Neural progenitor cell (in vitro differentiated cells): ENCODE measurements around the gene PAQR6. TPM values are rescaled to one million over a fixed set of nuclear protein-coding genes. Genes with fewer than 3 reads are reported as not detected.

Experiments
- DNase-seq: peaks from one replicate; pipeline ENCODE4 v3.0.0-alpha.2; 2016; ENCODE audit warnings: low spot score
- H2AFZ ChIP-seq: fragments of 200-600 bp; sonication (generic); replicated peaks from 2 replicates; pipeline ENCODE4 v1.6.1; 2016; ENCODE audit warnings: antibody characterized with exemption
- H3F3A ChIP-seq: fragments of 200-600 bp; sonication (generic); 2 replicates; pipeline ENCODE4 v1.6.1; 2016; ENCODE audit warnings: antibody characterized with exemption, low read depth
- H3K27ac ChIP-seq: fragments of 200-600 bp; sonication (generic); 2 replicates; pipeline ENCODE4 v1.5.1; 2016; ENCODE audit warnings: mild to moderate bottlenecking
- H3K27me3 ChIP-seq: fragments of 200-600 bp; sonication (generic); 2 replicates; pipeline ENCODE4 v1.6.1; 2016; ENCODE audit warnings: mild to moderate bottlenecking, moderate library complexity
- H3K36me3 ChIP-seq: fragments of 200-600 bp; sonication (generic); 2 replicates; pipeline ENCODE4 v1.5.1; 2016
- H3K4me1 ChIP-seq: fragments of 200-600 bp; sonication (generic); 2 replicates; pipeline ENCODE4 v1.6.1; 2016; ENCODE audit warnings: mixed run types
- H3K4me2 ChIP-seq: fragments of 200-600 bp; sonication (generic); 2 replicates; pipeline ENCODE4 v1.6.1; 2016
- H3K4me3 ChIP-seq: fragments of 200-600 bp; sonication (generic); 2 replicates; pipeline ENCODE4 v1.5.1; 2016
- H3K79me2 ChIP-seq: fragments of 200-600 bp; sonication (generic); 2 replicates; pipeline ENCODE4 v1.6.1; 2016; ENCODE audit warnings: low read depth
- H3K9ac ChIP-seq: fragments of 200-600 bp; sonication (generic); 2 replicates; pipeline ENCODE4 v1.6.1; 2016
- H3K9me3 ChIP-seq: fragments of 200-600 bp; sonication (generic); 2 replicates; pipeline ENCODE4 v1.5.1; 2016; ENCODE audit warnings: low read depth
- H4K20me1 ChIP-seq: fragments of 200-600 bp; sonication (generic); 2 replicates; pipeline ENCODE4 v1.6.1; 2016; ENCODE audit warnings: low read depth
- H3K27ac Mint-ChIP-seq: 3 replicates; pipeline ENCODE4 v1.8.0; 2021; ENCODE audit warnings: mixed read lengths
- H3K27me3 Mint-ChIP-seq: 2 replicates; pipeline ENCODE4 v1.8.0; 2022; ENCODE audit warnings: low read depth, mild to moderate bottlenecking, inconsistent platforms, moderate library complexity, mixed read lengths; ENCODE audit not compliant: insufficient read depth
- H3K36me3 Mint-ChIP-seq: 3 replicates; pipeline ENCODE4 v1.8.0; 2021; ENCODE audit warnings: mixed read lengths
- H3K4me1 Mint-ChIP-seq: 3 replicates; pipeline ENCODE4 v1.8.0; 2021; ENCODE audit warnings: mixed read lengths
- H3K4me3 Mint-ChIP-seq: 3 replicates; pipeline ENCODE4 v1.8.0; 2021; ENCODE audit warnings: mild to moderate bottlenecking, moderate library complexity, mixed read lengths
- H3K9me3 Mint-ChIP-seq: 3 replicates; pipeline ENCODE4 v1.8.0; 2020; ENCODE audit warnings: mixed read lengths
- EZH2 ChIP-seq: fragments of 200-600 bp; sonication (generic); IDR thresholded peaks from 2 replicates; pipeline ENCODE4 v1.6.1; 2017; ENCODE audit warnings: antibody characterized with exemption, mild to moderate bottlenecking, moderate library complexity
- EZH2phosphoT487 ChIP-seq: fragments of 200-600 bp; sonication (generic); IDR thresholded peaks from 2 replicates; pipeline ENCODE4 v1.6.1; 2017; ENCODE audit warnings: antibody characterized with exemption
- total RNA-seq: library from RNA; depleted of rRNA; stranded (reverse); fragments of >200 nt; gene quantifications from 2 replicates; pipeline ENCODE4 v1.2.3, GENCODE V29; 2015; ENCODE audit warnings: low replicate concordance
- TF ChIP-seq, protein P1 (sequence below): fragments of 200-600 bp; sonication (generic); IDR thresholded peaks from 2 replicates; pipeline ENCODE4 v1.5.1; 2017; ENCODE audit warnings: antibody characterized with exemption, mild to moderate bottlenecking

The PAQR6 gene
- total RNA-seq, 1 donor from 2014 or later = 5.0 TPM

DNA sequence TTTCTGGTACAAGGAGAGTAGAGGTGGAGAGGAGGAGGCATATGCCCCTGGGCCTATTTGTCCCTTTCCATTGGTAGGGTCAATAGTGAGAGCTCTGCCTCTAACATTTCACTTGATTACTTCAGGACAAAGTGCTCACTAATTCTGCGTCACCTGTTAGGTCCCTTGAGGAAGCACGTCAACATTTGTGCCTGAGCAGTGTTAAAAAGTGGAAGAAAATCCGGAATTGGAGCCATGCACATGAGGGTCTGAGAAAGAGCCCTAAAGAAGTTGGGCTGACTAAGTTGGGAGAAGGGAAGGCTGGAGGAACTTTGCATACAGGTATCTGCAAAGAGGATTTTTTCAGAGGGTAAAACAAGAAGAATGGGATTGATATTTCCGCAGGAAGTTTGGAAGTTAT lies 52.0 kb downstream of the PAQR6 start:
- Mint-ChIP-seq H3K27me3 (peaks cover 2% of the 10 kb centered on the region), H3K9me3 (no peaks in the 10 kb centered on the region), H3K4me1 (peaks cover 17% of the 10 kb centered on the region), H3K27ac (no peak overlapping the region), H3K4me3 (peak overlapping the region; percentile 98), H3K36me3 (peaks cover 13% of the 10 kb centered on the region)
- Histone ChIP-seq H3K36me3 (no peaks in the 10 kb centered on the region), H3K79me2 (peaks cover 47% of the 10 kb centered on the region), H4K20me1 (peaks cover 6% of the 10 kb centered on the region), H2AFZ (no peak overlapping the region), H3F3A (no peaks in the 10 kb centered on the region), H3K4me2 (no peak overlapping the region), H3K4me3 (no peak overlapping the region), H3K9ac (no peak overlapping the region), H3K27ac (no peak overlapping the region), H3K9me3 (no peaks in the 10 kb centered on the region), H3K4me1 (peaks cover 3% of the 10 kb centered on the region), H3K27me3 (no peaks in the 10 kb centered on the region)
- TF ChIP-seq, protein P1, sequence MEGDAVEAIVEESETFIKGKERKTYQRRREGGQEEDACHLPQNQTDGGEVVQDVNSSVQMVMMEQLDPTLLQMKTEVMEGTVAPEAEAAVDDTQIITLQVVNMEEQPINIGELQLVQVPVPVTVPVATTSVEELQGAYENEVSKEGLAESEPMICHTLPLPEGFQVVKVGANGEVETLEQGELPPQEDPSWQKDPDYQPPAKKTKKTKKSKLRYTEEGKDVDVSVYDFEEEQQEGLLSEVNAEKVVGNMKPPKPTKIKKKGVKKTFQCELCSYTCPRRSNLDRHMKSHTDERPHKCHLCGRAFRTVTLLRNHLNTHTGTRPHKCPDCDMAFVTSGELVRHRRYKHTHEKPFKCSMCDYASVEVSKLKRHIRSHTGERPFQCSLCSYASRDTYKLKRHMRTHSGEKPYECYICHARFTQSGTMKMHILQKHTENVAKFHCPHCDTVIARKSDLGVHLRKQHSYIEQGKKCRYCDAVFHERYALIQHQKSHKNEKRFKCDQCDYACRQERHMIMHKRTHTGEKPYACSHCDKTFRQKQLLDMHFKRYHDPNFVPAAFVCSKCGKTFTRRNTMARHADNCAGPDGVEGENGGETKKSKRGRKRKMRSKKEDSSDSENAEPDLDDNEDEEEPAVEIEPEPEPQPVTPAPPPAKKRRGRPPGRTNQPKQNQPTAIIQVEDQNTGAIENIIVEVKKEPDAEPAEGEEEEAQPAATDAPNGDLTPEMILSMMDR = no peak
- TF ChIP-seq EZH2phosphoT487 (no peak), EZH2 (no peak)
- DNase-seq = no peak

- peak overlapping the region; percentile 83 for H3K9ac ChIP-seq
Observed at GRCh38 chr1:156194300-156194652, 53.6 kb downstream of the PAQR6 start.

GRCh38 chr1:156193488-156194299 lies 54.2 kb downstream of the PAQR6 start, which contains the start of gene SLC25A44:
TSS of gene SLC25A44 (plus strand) at chr1:156194104. CDS start at chr1:156199848, 5,744 bp downstream.
- Histone ChIP-seq H3K27ac (peak within 1 kb of the TSS; percentile 36), H3K27me3 (no peaks in the 10 kb centered on the region), H3K4me1 (peaks cover 3% of the 10 kb centered on the region), H3F3A (no peaks in the 10 kb centered on the region), H3K9ac (peak within 1 kb of the TSS; percentile 83), H3K4me3 (peak within 1 kb of the TSS; percentile 84), H2AFZ (peak within 1 kb of the TSS; percentile 53), H3K79me2 (peaks cover 45% of the 10 kb centered on the region), H3K4me2 (peak within 1 kb of the TSS; percentile 85), H3K9me3 (no peaks in the 10 kb centered on the region), H4K20me1 (peaks cover 6% of the 10 kb centered on the region), H3K36me3 (no peaks in the 10 kb centered on the region)
- Mint-ChIP-seq H3K9me3 (peaks cover 3% of the 10 kb centered on the region), H3K36me3 (peaks cover 2% of the 10 kb centered on the region), H3K27me3 (peaks cover 2% of the 10 kb centered on the region), H3K27ac (peak within 1 kb of the TSS; percentile 90), H3K4me1 (peaks cover 17% of the 10 kb centered on the region), H3K4me3 (peak within 1 kb of the TSS; percentile 98)
- peak; percentile 99 for DNase-seq
- no peak for TF ChIP-seq EZH2
- TF ChIP-seq EZH2phosphoT487 = no peak
- TF ChIP-seq, protein P1 = peak; percentile 57

More at GRCh38 chr1:156194300-156194652, 53.6 kb downstream of the PAQR6 start:
- Histone ChIP-seq H2AFZ (peak overlapping the region; percentile 27), H3K36me3 (no peaks in the 10 kb centered on the region), H3K4me3 (peak overlapping the region; percentile 84), H3K27me3 (no peaks in the 10 kb centered on the region), H3K27ac (no peak overlapping the region), H3K4me1 (peaks cover 3% of the 10 kb centered on the region), H3K9me3 (no peaks in the 10 kb centered on the region), H3K4me2 (peak overlapping the region; percentile 85), H3F3A (no peaks in the 10 kb centered on the region), H3K79me2 (peaks cover 47% of the 10 kb centered on the region), H4K20me1 (peaks cover 6% of the 10 kb centered on the region)
- H3K4me1 Mint-ChIP-seq = peaks cover 17% of the 10 kb centered on the region
- no peak for TF ChIP-seq EZH2
- no peak for TF ChIP-seq EZH2phosphoT487
- H3K4me3 Mint-ChIP-seq = peak overlapping the region; percentile 98
- no peak for DNase-seq
- peaks cover 2% of the 10 kb centered on the region for H3K27me3 Mint-ChIP-seq
- H3K27ac Mint-ChIP-seq = peak overlapping the region; percentile 90
- H3K9me3 Mint-ChIP-seq = no peaks in the 10 kb centered on the region
- H3K36me3 Mint-ChIP-seq = peaks cover 2% of the 10 kb centered on the region

Other genes starting within 250 kb of the PAQR6 start
- gene SSR2, start 227.1 kb downstream of the PAQR6 start, total RNA-seq = 293 and 314 TPM in 2 replicates
- 43.7 and 64.9 TPM in 2 replicates for gene UBQLN4, start 194.3 kb downstream of the PAQR6 start, total RNA-seq
- 29.4 and 50.6 TPM in 2 replicates for gene LAMTOR2, start 193.3 kb downstream of the PAQR6 start, total RNA-seq
- 2.4 and 7.7 TPM in 2 replicates for gene RAB25, start 186.9 kb downstream of the PAQR6 start, total RNA-seq
- gene MEX3A, start 165.6 kb downstream of the PAQR6 start, total RNA-seq = 32.2 and 62.6 TPM in 2 replicates
- gene LMNA, start 133.3 kb downstream of the PAQR6 start, total RNA-seq = 20.5 and 35.8 TPM in 2 replicates
- gene SEMA4A, start 94.5 kb downstream of the PAQR6 start, total RNA-seq = 0.69 and 1.8 TPM in 2 replicates
- 4.6 and 9.4 TPM in 2 replicates for gene SLC25A44, start 54.0 kb downstream of the PAQR6 start, total RNA-seq
- gene PMF1, start 35.0 kb downstream of the PAQR6 start, total RNA-seq = 99.3 and 103 TPM in 2 replicates
- 0.22 and 0.40 TPM in 2 replicates for gene BGLAP, start 5.9 kb downstream of the PAQR6 start, total RNA-seq
- 45.9 and 84.5 TPM in 2 replicates for gene SMG5, start 34.8 kb upstream of the PAQR6 start, total RNA-seq
- gene TMEM79, start 36.3 kb upstream of the PAQR6 start, total RNA-seq = 1.7 and 3.2 TPM in 2 replicates
- 38.7 and 52.3 TPM in 2 replicates for gene GLMP, start 47.6 kb upstream of the PAQR6 start, total RNA-seq
- gene VHLL, start 51.3 kb upstream of the PAQR6 start, total RNA-seq = 0.34 TPM in 1 of 2 replicates, not detected in the other
- 434 and 523 TPM in 2 replicates for gene CCT3, start 90.2 kb upstream of the PAQR6 start, total RNA-seq
- gene TSACC, start 90.5 kb upstream of the PAQR6 start, total RNA-seq = 0.87 TPM in 1 of 2 replicates, not detected in the other
- gene RHBG, start 121.2 kb upstream of the PAQR6 start, total RNA-seq = not detected in 2 replicates